OCI-LY3 (cell line): ENCODE measurements around the gene EXOC1.

Experiments used
- H2AFZ ChIP-seq: fragments of 200-600, 300-600 bp; shearing (Covaris generic); 2 replicates; pipeline ENCODE4 v1.6.0; 2014; ENCODE audit warnings: antibody characterized with exemption, low read depth, low read length
- H3K27ac ChIP-seq: fragments of 200-600, 300-600 bp; sonication (generic); 2 replicates; pipeline ENCODE4 v1.5.1; 2014; ENCODE audit warnings: mild to moderate bottlenecking, low read length, moderate library complexity, mixed read lengths
- H3K27me3 ChIP-seq: fragments of 200-600, 300-600 bp; sonication (generic); 2 replicates; pipeline ENCODE4 v1.6.1; 2014; ENCODE audit warnings: low read depth, low read length, mixed read lengths
- H3K36me3 ChIP-seq: fragments of 200-600, 300-600 bp; sonication (generic); replicated peaks from 2 replicates; pipeline ENCODE3; 2014; ENCODE audit warnings: low read depth, low read length, mixed read lengths
- H3K4me1 ChIP-seq: fragments of 300-600, 200-600 bp; sonication (generic); 2 replicates; pipeline ENCODE4 v1.6.1; 2014; ENCODE audit warnings: low read length, mixed read lengths
- H3K4me2 ChIP-seq: fragments of 200-600, 300-600 bp; sonication (generic); 2 replicates; pipeline ENCODE4 v1.6.1; 2014; ENCODE audit warnings: low read length, mixed read lengths
- H3K4me3 ChIP-seq: fragments of 300-600, 200-600 bp; sonication (generic); 2 replicates; pipeline ENCODE4 v1.5.1; 2014; ENCODE audit warnings: antibody characterized with exemption, mild to moderate bottlenecking, low read length, moderate library complexity
- H3K79me2 ChIP-seq: fragments of 300-600, 200-600 bp; shearing (Covaris generic); 2 replicates; pipeline ENCODE4 v1.6.1; 2014; ENCODE audit warnings: mild to moderate bottlenecking, low read length, mixed read lengths
- H3K9ac ChIP-seq: fragments of 300-600, 200-600 bp; shearing (Covaris generic); 2 replicates; pipeline ENCODE4 v1.6.0; 2014; ENCODE audit warnings: mild to moderate bottlenecking, low read length, moderate library complexity
- H3K9me3 ChIP-seq: fragments of 200-600, 300-600 bp; shearing (Covaris generic); 2 replicates; pipeline ENCODE4 v1.6.1; 2014; ENCODE audit warnings: low read length, mixed read lengths; ENCODE audit not compliant: insufficient read depth
- H4K20me1 ChIP-seq: fragments of 200-600, 300-600 bp; sonication (generic); 2 replicates; pipeline ENCODE4 v1.6.1; 2016; ENCODE audit warnings: low read length, mixed read lengths; ENCODE audit not compliant: insufficient read depth
- CTCF ChIP-seq: fragments of 200-600, 300-600 bp; sonication (generic); IDR thresholded peaks from 2 replicates; pipeline ENCODE4 v1.5.1; 2014; ENCODE audit warnings: antibody characterized with exemption, low read length, low read depth
- EZH2phosphoT487 ChIP-seq: fragments of 200-600 bp; shearing (Covaris generic); IDR thresholded peaks from 2 replicates; pipeline ENCODE4 v1.6.1; 2018; ENCODE audit warnings: antibody characterized with exemption, mixed run types, low read depth

The EXOC1 gene

DNA sequence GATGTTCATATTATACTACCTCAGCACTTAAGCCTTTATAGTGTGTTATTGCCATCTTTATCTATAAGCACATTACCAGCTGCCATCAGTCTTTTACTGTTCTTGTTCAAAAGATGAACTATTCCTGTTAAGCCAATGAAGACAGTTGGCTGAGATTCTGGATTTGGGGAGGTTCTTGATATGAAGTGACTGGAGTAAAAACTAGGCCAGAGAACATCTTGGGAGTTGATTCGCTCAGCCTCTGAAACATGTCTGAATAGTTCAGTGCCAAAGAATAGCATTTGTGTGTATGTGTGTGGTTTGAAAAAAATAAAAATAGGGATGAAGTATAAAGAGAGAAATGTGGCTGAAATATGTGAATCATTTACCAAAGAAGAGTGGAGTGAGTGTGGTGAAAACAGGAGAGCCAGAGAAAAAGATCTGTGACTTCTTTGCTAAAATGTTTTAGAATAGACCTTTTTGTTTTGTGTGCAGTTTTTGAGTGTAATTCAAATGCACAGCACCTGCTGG, 15.2 kb downstream of the EXOC1 start:
- H3K27me3 ChIP-seq, result no peaks in the 10 kb centered on the region
- no peak overlapping the region for H3K9ac ChIP-seq
- H3K79me2 ChIP-seq, result no peaks in the 10 kb centered on the region
- H3K4me1 ChIP-seq, result peaks cover 7% of the 10 kb centered on the region
- no peak overlapping the region for H3K4me2 ChIP-seq
- H3K27ac ChIP-seq, result no peak overlapping the region
- no peak overlapping the region for H3K4me3 ChIP-seq
- no peak overlapping the region for H2AFZ ChIP-seq
- H4K20me1 ChIP-seq, result no peaks in the 10 kb centered on the region
- no peak for TF ChIP-seq CTCF
- no peak for TF ChIP-seq EZH2phosphoT487
- peaks cover 26% of the 10 kb centered on the region for H3K36me3 ChIP-seq
- no peaks in the 10 kb centered on the region for H3K9me3 ChIP-seq

- Histone ChIP-seq H3K79me2 (no peaks in the 10 kb centered on the region), H2AFZ (no peak overlapping the region), H3K4me2 (no peak overlapping the region), H3K36me3 (peaks cover 28% of the 10 kb centered on the region), H3K27ac (no peak overlapping the region), H3K9me3 (no peaks in the 10 kb centered on the region), H3K4me3 (no peak overlapping the region), H3K9ac (no peak overlapping the region), H3K4me1 (peaks cover 7% of the 10 kb centered on the region), H4K20me1 (no peaks in the 10 kb centered on the region), H3K27me3 (no peaks in the 10 kb centered on the region)
- TF ChIP-seq EZH2phosphoT487, result no peak
- TF ChIP-seq CTCF, result no peak
Measured at GRCh38 chr4:55871299-55871800, 17.9 kb downstream of the EXOC1 start.

DNA sequence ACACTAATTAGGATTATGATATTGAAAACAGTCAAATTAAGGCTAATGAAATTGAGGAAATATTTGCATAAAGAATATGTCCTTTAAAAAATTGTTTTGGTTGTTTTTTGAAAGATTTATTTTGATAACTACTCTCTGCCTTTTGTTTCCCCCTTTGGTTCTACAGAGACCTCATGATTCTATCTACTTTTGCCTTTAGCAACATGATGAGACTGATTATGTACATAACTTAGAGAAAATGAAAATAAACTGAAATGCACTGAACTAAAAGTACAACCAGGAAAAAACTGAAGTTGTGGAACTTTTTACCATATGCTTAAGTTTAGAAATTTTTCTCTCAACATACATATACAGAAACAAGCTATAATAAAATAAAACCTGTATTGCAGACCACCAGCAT, 21.4 kb downstream of the EXOC1 start:
- H3K27me3 ChIP-seq, result no peaks in the 10 kb centered on the region
- H3K79me2 ChIP-seq, result no peaks in the 10 kb centered on the region
- no peak overlapping the region for H2AFZ ChIP-seq
- H3K36me3 ChIP-seq, result peaks cover 38% of the 10 kb centered on the region
- H3K9ac ChIP-seq, result no peak overlapping the region
- no peaks in the 10 kb centered on the region for H3K9me3 ChIP-seq
- no peaks in the 10 kb centered on the region for H4K20me1 ChIP-seq
- TF ChIP-seq EZH2phosphoT487, result no peak
- no peak for TF ChIP-seq CTCF
- H3K27ac ChIP-seq, result no peak overlapping the region
- no peak overlapping the region for H3K4me2 ChIP-seq
- no peaks in the 10 kb centered on the region for H3K4me1 ChIP-seq
- H3K4me3 ChIP-seq, result no peak overlapping the region

DNA sequence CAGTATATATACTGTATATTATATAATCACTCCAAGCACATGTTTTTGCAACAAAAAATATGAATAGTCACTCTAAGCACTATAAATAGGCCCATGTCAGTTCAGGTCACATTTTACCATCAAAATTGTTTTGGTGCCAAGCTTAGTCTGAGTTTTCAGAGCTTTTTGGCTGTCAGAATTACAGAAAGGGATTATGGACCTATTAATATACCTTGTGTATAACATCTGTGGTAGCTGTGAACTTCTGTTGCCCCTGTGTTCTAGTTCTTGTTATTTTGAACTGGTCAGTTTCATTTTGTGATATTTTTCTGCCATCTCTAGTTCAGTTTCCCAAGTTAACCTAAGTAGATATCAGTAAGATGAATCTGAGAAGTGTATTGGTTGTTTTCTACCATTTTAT, 22.9 kb downstream of the EXOC1 start:
- TF ChIP-seq EZH2phosphoT487 (no peak), CTCF (no peak)
- H3K9me3 ChIP-seq, result no peaks in the 10 kb centered on the region
- no peaks in the 10 kb centered on the region for H3K79me2 ChIP-seq
- H2AFZ ChIP-seq, result no peak overlapping the region
- H3K4me1 ChIP-seq, result no peaks in the 10 kb centered on the region
- peaks cover 34% of the 10 kb centered on the region for H3K36me3 ChIP-seq
- H3K9ac ChIP-seq, result no peak overlapping the region
- H3K4me3 ChIP-seq, result no peak overlapping the region
- H3K27ac ChIP-seq, result no peak overlapping the region
- H3K4me2 ChIP-seq, result no peak overlapping the region
- H4K20me1 ChIP-seq, result no peaks in the 10 kb centered on the region
- no peaks in the 10 kb centered on the region for H3K27me3 ChIP-seq
